Loucy (cell line): ENCODE results near the gene MPZL3.

Source experiments
- CTCF ChIP-seq: fragments of 200-600 bp; sonication (generic); conservative IDR thresholded peaks from 2 replicates; pipeline ENCODE4 v1.5.1; 2014; ENCODE audit warnings: mild to moderate bottlenecking, antibody characterized with exemption, low read length
- EZH2phosphoT487 ChIP-seq: fragments of 200-600 bp; IDR thresholded peaks from 2 replicates; pipeline ENCODE4 v1.6.1; 2018; ENCODE audit warnings: antibody characterized with exemption, mild to moderate bottlenecking, moderate library complexity, borderline replicate concordance

GRCh38 chr11:118252688-118253087, 523 bp upstream of the MPZL3 start:
- TF ChIP-seq CTCF: no peak
- TF ChIP-seq EZH2phosphoT487: no peak
